D721Med (cell line): ENCODE measurements around the gene LRSAM1.

Experiments
- DNase-seq: peaks from one replicate; pipeline ENCODE4 v3.0.0; 2011; ENCODE audit warnings: low spot score; ENCODE audit not compliant: insufficient read length
- FAIRE-seq: peaks from 2 replicates; lab custom pipeline; 2011; peaks lifted over from hg19 to GRCh38; lab: Jason Lieb, UNC
- TF ChIP-seq, protein P1 (sequence below): IDR thresholded peaks from 2 replicates; pipeline ENCODE4 v1.5.1; 2012; ENCODE audit warnings: mild to moderate bottlenecking, control low read depth; ENCODE audit not compliant: insufficient read depth; ENCODE audit errors: missing control alignments

The LRSAM1 gene

DNA sequence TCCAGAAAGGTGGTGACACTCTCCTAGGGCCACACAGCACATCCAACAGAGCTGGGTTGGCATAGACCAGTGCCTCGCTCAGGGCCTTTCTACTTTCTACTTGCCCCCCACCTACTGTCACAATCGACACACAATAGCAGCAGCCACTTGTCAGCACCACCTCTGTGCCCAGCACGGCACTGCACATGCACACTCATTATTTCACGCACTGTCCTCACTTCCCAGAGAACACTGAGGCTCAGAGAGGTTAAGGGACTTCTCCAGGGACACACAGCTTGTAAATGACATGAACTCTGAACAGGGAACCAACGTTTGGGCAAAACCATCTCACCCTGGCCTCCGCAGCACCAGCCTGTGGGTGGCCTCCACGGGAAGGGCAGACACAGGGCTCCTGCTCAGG is 89.9 kb downstream of the LRSAM1 start:
- TF ChIP-seq, protein P1, sequence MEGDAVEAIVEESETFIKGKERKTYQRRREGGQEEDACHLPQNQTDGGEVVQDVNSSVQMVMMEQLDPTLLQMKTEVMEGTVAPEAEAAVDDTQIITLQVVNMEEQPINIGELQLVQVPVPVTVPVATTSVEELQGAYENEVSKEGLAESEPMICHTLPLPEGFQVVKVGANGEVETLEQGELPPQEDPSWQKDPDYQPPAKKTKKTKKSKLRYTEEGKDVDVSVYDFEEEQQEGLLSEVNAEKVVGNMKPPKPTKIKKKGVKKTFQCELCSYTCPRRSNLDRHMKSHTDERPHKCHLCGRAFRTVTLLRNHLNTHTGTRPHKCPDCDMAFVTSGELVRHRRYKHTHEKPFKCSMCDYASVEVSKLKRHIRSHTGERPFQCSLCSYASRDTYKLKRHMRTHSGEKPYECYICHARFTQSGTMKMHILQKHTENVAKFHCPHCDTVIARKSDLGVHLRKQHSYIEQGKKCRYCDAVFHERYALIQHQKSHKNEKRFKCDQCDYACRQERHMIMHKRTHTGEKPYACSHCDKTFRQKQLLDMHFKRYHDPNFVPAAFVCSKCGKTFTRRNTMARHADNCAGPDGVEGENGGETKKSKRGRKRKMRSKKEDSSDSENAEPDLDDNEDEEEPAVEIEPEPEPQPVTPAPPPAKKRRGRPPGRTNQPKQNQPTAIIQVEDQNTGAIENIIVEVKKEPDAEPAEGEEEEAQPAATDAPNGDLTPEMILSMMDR: no peak
- FAIRE-seq (no peak), DNase-seq (no peak)

DNA sequence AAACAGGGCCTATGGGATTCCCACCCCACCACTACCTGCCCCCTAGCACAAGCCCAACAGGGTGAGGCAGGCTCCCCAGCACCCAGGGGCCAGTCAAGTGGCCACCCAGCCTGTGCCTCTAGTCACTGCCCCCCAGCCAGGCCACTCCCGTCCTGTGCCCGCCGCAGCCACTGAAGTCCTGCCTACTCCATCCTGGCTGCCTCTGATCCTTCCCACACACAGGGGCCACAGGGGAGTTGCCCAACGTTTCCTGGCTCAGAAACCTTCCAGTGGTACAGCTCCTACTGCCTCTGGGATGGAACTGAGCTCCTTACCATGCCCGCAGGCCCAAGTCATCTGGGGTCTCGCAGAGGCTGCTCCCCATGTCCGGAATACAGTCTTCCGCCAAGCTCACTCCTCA is 90.6 kb downstream of the LRSAM1 start:
- FAIRE-seq (no peak), DNase-seq (no peak)
- TF ChIP-seq, protein P1: no peak

DNA sequence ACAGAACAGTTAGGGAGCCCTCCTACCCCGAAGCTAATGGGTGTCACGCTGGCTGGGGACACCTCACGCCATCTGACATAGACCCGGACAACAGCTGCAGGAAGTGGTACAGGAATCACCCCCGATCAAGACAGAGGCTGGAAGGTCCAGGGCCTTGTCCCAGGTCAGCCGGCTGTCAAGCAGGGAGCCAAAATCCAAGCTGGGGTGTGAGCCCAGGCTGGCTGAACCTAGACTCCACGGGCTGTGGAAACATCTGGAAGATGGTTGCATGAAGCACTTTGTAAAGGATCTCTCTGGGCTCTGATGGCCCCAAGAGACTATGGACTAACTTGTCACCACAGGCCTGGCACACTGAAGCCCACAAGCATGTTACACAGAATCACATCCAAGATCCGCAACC is 91.9 kb downstream of the LRSAM1 start:
- DNase-seq: no peak
- FAIRE-seq: no peak
- TF ChIP-seq, protein P1: no peak

DNA sequence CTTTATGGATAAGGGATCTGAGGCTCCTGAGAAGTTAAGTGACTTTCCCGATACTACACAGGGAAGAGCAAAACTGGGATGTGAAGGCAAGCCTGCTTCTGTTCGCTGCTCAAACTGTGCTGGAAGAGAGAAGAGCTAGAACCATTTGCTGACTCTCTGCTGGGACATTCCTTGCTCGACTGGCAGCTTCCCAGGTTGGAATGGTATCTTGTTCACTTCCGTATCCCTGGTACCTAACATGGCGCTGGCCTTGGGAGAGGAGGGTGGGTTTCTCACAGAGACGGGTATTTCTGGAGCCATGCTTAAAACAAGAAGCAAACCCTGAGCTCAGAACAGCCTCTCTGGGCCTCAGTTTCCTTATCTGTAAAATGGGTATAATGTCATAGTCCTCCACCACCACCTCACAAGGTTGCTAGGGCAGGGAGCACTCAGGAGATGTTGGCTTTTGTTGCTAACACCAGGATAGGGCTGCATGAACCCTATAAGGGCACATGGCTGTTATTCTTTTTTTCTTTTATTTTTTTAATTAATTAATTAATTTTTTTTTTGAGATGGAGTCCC is 92.7 kb downstream of the LRSAM1 start:
- FAIRE-seq (no peak), DNase-seq (no peak)
- TF ChIP-seq, protein P1: no peak

DNA sequence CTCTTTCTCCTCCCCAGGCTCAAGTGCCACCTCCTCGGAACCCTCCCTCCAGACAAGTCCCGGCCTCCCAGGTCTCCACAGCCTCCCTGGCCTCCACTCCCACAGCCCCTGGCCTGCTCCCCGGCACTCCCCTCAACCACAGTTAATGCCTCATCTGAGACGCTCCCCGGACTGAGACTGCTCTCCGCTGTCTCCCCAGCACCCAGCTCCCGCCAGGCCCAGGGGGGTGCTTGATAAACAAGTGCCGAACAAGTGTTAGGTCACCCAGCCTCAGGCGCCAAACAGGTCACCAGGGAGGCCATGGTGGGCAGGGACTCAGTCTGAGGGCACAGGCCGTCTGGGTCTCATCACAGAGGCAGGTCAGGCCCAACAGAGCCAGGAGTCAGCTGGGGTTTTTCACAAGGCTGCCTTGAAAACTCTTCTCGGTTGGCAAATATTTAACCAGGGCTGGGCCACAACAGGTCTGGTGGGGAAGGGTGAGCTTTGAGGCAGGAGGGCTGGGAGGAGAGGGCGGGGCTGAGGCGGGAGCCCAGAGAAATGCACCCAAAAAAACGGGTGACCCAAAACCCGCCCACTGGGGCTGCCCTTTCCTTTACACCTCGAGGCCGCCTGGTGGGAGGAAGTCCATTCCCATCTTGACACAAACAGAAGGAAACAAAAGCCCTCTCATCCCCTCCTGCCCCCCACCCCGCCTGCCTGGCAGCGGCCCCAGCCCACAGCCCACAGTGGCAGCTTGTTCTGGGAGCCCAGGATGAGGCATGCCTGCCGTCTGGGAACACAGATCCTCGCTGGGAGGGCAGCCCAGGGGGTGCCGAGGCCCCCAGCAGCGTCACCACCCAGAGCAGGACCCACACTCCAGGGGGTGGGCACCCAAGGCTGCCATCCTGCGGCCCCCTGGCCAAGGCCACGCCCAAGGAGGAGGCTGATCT is 94.2 kb downstream of the LRSAM1 start:
- TF ChIP-seq, protein P1: no peak
- no peak for DNase-seq
- FAIRE-seq: no peak

DNA sequence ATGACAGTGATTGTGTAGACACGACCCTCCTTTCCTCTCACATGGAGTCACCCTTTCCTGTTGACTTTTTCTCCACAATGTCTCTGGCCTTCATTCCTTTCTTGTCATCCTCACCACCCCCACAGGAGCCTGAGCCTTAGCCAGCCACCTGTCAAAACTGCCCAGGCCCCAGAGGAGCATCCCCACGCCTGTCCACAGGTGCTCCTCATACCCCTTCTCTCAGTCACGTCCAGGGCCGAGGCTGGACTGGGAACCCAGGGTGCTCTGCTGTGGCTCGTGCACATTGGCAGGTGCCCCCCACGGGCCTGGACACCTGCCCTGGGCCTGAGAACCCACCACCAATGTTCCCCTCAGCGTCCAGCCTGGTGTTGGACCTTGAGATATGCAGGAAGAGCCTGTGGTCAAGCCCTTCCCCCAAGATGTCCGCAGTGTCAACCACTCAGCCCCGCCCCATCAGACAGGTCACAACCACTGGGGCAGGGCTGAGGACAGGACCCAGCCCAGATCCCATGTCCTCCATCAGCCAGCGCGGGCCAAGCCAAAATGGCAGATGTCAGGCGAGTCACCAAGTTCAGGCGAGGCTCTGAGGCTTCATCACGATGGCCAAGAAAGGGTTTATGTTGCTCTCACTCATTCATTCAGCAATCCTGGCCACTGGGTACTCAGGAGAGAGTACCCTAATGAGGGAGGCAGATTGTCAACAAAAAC is 95.0 kb downstream of the LRSAM1 start:
- TF ChIP-seq, protein P1: no peak
- DNase-seq (no peak), FAIRE-seq (no peak)
